CD4-positive, alpha-beta T cell (primary cell): Measurements from ENCODE around the gene KRT14. TPM values are rescaled to one million over a fixed set of nuclear protein-coding genes. Genes with fewer than 3 reads are reported as not detected.
"Not testable (repeated sequence)": the region's sequence is repeated elsewhere in the genome, so short reads cannot be mapped to it uniquely, and the experiment has no call there.

ENCODE experiments used
- ATAC-seq: fragments of 200-7000 bp; cut with Tn5 transposase; one replicate; pipeline ENCODE4 v1.10.0; 2022; ENCODE audit warnings: mild to moderate bottlenecking; ENCODE audit not compliant: poor library complexity
- CTCF ChIA-PET: fragments of 350-600 bp; sonication (Branson Sonifier 250); formaldehyde crosslinking; loops from one replicate; lab custom pipeline; 2021; ENCODE audit warnings: antibody characterized with exemption, inconsistent platforms; lab: Charles Lee
- POLR2A ChIA-PET: fragments of 350-600 bp; sonication (Branson Sonifier 250); formaldehyde crosslinking; loops from one replicate; lab custom pipeline; 2021; ENCODE audit warnings: antibody characterized with exemption, inconsistent platforms; lab: Charles Lee
- DNase-seq, 14 experiments: peaks; one replicate each; pipeline ENCODE4 v3.0.0-alpha.2; 2013 to 2020; ENCODE audit warnings: mixed read lengths in 2 of 14
- H3K27ac ChIP-seq, 2 donors: one replicate each; pipeline versions ENCODE4 v1.5.1 to v1.7.0; 2013; ENCODE audit warnings: low read length in 2 of 2, low read depth in 1 of 2, mild to moderate bottlenecking in 1 of 2
- H3K27me3 ChIP-seq, 2 experiments: 1 replicate in 1 of 2; 2 replicates in 1 of 2; pipeline versions ENCODE4 v1.6.1 to v1.7.0; 2013; ENCODE audit warnings: low read length in 2 of 2, control low read depth in 1 of 2, mild to moderate bottlenecking in 1 of 2, moderate library complexity in 1 of 2; ENCODE audit not compliant: insufficient read depth in 2 of 2, control insufficient read depth in 1 of 2
- H3K36me3 ChIP-seq: one replicate; pipeline ENCODE4 v1.6.1; 2013; ENCODE audit warnings: low read length, control low read depth; ENCODE audit not compliant: insufficient read depth
- H3K4me1 ChIP-seq: one replicate; pipeline ENCODE4 v1.6.1; 2013; ENCODE audit warnings: low read length, control low read depth; ENCODE audit not compliant: insufficient read depth
- H3K4me3 ChIP-seq: one replicate; pipeline ENCODE4 v1.5.1; 2013; ENCODE audit warnings: mild to moderate bottlenecking, low read length, moderate library complexity
- H3K9me3 ChIP-seq, 2 experiments: 1 replicate in 1 of 2; 2 replicates in 1 of 2; pipeline versions ENCODE4 v1.6.1 to v1.7.0; 2013; ENCODE audit warnings: low read length in 2 of 2, mild to moderate bottlenecking in 2 of 2, control low read depth in 1 of 2, moderate library complexity in 1 of 2; ENCODE audit not compliant: control insufficient read depth in 1 of 2, insufficient read depth in 1 of 2
- H3K27ac Mint-ChIP-seq: one replicate; pipeline ENCODE4 v1.8.0; 2020; ENCODE audit warnings: mixed read lengths
- H3K27me3 Mint-ChIP-seq: one replicate; pipeline ENCODE4 v1.8.0; 2021; ENCODE audit warnings: mixed read lengths
- H3K36me3 Mint-ChIP-seq: one replicate; pipeline ENCODE4 v1.8.0; 2021; ENCODE audit warnings: low read depth, mixed read lengths
- H3K4me1 Mint-ChIP-seq: one replicate; pipeline ENCODE4 v1.8.0; 2021; ENCODE audit warnings: low read depth, mixed read lengths
- H3K4me3 Mint-ChIP-seq: one replicate; pipeline ENCODE4 v1.8.0; 2020; ENCODE audit warnings: mild to moderate bottlenecking, mixed read lengths
- H3K9me3 Mint-ChIP-seq: one replicate; pipeline ENCODE4 v1.8.0; 2020; ENCODE audit warnings: mixed read lengths
- CTCF ChIP-seq: fragments of 200-600 bp; IDR thresholded peaks from one replicate; pipeline ENCODE4 v1.8.0; 2022; ENCODE audit warnings: antibody characterized with exemption, mild to moderate bottlenecking
- intact Hi-C, 2 experiments: fragments of 100-400 bp; cut with DNase I in 1 of 2; cut with micrococcal nuclease in 1 of 2; formaldehyde crosslinking; loops; one replicate each; pipeline versions ENCODE4 v1.15.1 to v1.9.0; 2023 to 2025; cut with DNase I, micrococcal nuclease
- total RNA-seq, 174 experiments: library from RNA in 2 of 174; stranded (reverse) in 2 of 174; gene quantifications; one replicate each; pipeline ENCODE4 v1.2.3 and lab custom pipeline; 2021 to 2026

The KRT14 gene
- total RNA-seq, 2 experiments from 2014 or later = not detected

- no peak overlapping the region for H3K27ac Mint-ChIP-seq
- Histone ChIP-seq H3K36me3 (no peaks in the 10 kb centered on the region), H3K4me3 (no peak overlapping the region), H3K27ac (no peak overlapping the region), H3K4me1 (peaks cover 23% of the 10 kb centered on the region), H3K9me3 (peaks cover 0 to 3% of the 10 kb centered on the region in 2 experiments), H3K27me3 (no peaks in the 10 kb centered on the region)
- no peaks in the 10 kb centered on the region for H3K9me3 Mint-ChIP-seq
- ATAC-seq = no peak
- ChIA-PET POLR2A (no interaction called here), CTCF (interaction anchor here (0.7 kb wide), 1 partner anchor 35 kb away, joined by 3 read pairs; no protein-coding TSS in a partner anchor)
- no peak overlapping the region for H3K4me3 Mint-ChIP-seq
- intact Hi-C loops = loop anchor here (5.0 to 10.0 kb wide), 5 partner anchors 209 to 741 kb away; partner anchors contain the start of gene KRTAP4-12 (in 1 of the 2)
- no peak for DNase-seq
- TF ChIP-seq CTCF = no peak
- peaks cover 5% of the 10 kb centered on the region for H3K27me3 Mint-ChIP-seq
- peaks cover 9% of the 10 kb centered on the region for H3K4me1 Mint-ChIP-seq
- H3K36me3 Mint-ChIP-seq = no peaks in the 10 kb centered on the region
Observed at GRCh38 chr17:41545829-41546410, 40.8 kb downstream of the KRT14 start.

- POLR2A ChIA-PET = no interaction called here
Observed at GRCh38 chr17:41544935-41545334, 41.8 kb downstream of the KRT14 start.

GRCh38 chr17:41544491-41544892, 42.2 kb downstream of the KRT14 start:
- Histone ChIP-seq H3K4me1 (peaks cover 19% of the 10 kb centered on the region), H3K27ac (no peak overlapping the region), H3K27me3 (no peaks in the 10 kb centered on the region), H3K9me3 (peaks cover 0 to 3% of the 10 kb centered on the region in 2 experiments), H3K4me3 (no peak overlapping the region), H3K36me3 (no peaks in the 10 kb centered on the region)
- no peaks in the 10 kb centered on the region for H3K9me3 Mint-ChIP-seq
- peaks cover 5% of the 10 kb centered on the region for H3K27me3 Mint-ChIP-seq
- DNase-seq (no peak), ATAC-seq (no peak)
- no peak overlapping the region for H3K27ac Mint-ChIP-seq
- CTCF ChIA-PET = no interaction called here
- H3K36me3 Mint-ChIP-seq = no peaks in the 10 kb centered on the region
- no peak overlapping the region for H3K4me3 Mint-ChIP-seq
- H3K4me1 Mint-ChIP-seq = peaks cover 8% of the 10 kb centered on the region
- no peak for TF ChIP-seq CTCF
- POLR2A ChIA-PET = no interaction called here
- intact Hi-C loops = loop anchor here in 1 of 2 experiments (10.0 kb wide), 1 partner anchor 740 kb away; no protein-coding TSS in a partner anchor

More at GRCh38 chr17:41544935-41545334, 41.8 kb downstream of the KRT14 start:
- no peaks in the 10 kb centered on the region for H3K36me3 ChIP-seq
- Mint-ChIP-seq H3K9me3 (no peaks in the 10 kb centered on the region), H3K4me3 (no peak overlapping the region), H3K36me3 (no peaks in the 10 kb centered on the region), H3K27ac (no peak overlapping the region), H3K4me1 (peaks cover 9% of the 10 kb centered on the region), H3K27me3 (peaks cover 5% of the 10 kb centered on the region)
- DNase-seq = no peak
- H3K4me1 ChIP-seq = peaks cover 23% of the 10 kb centered on the region
- intact Hi-C loops = loop anchor here (5.0 to 10.0 kb wide), 5 partner anchors 208 to 740 kb away; partner anchors contain the start of gene KRTAP4-12 (in 1 of the 2)
- H3K9me3 ChIP-seq = peaks cover 0 to 3% of the 10 kb centered on the region in 2 experiments
- no peaks in the 10 kb centered on the region for H3K27me3 ChIP-seq
- no peak overlapping the region for H3K4me3 ChIP-seq
- TF ChIP-seq CTCF = no peak
- CTCF ChIA-PET = no interaction called here
- no peak for ATAC-seq
- no peak overlapping the region for H3K27ac ChIP-seq

- ATAC-seq, H3K36me3 ChIP-seq, H3K36me3 Mint-ChIP-seq, CTCF ChIA-PET, DNase-seq, H3K27ac Mint-ChIP-seq, H3K4me1 Mint-ChIP-seq, H3K27me3 ChIP-seq, H3K27me3 Mint-ChIP-seq, H3K27ac ChIP-seq, H3K9me3 ChIP-seq, H3K4me3 ChIP-seq, H3K4me3 Mint-ChIP-seq, H3K9me3 Mint-ChIP-seq, H3K4me1 ChIP-seq, POLR2A ChIA-PET: not testable (repeated sequence)
- intact Hi-C loops = loop anchor here in 1 of 2 experiments (10.0 kb wide), 1 partner anchor 738 kb away; no protein-coding TSS in a partner anchor
Observed at GRCh38 chr17:41542786-41543185, 43.9 kb downstream of the KRT14 start.
